Measurements from ENCODE around the gene PRSS33. TPM values are rescaled to one million over a fixed set of nuclear protein-coding genes. Genes with fewer than 3 reads are reported as not detected.

PRSS33 gene
- total and polyA plus RNA-seq, 8 donors = not detected

GRCh38 chr16:2792940-2793339, 5.6 kb upstream of the PRSS33 start:
- Histone ChIP-seq H3K27me3 (peaks cover 0 to 55% (median 3%) of the 10 kb centered on the region in 3 donors), H3K4me3 (no peak overlapping the region), H3K9me3 (no peaks in the 10 kb centered on the region), H3K36me3 (no peaks in the 10 kb centered on the region), H3K27ac (no peak overlapping the region), H3K4me1 (peaks cover 0 to 30% (median 3%) of the 10 kb centered on the region in 4 donors)
- intact Hi-C loops (cut with DNase I; ENCODE audit: low total_unique reads) = no loop called here
- 87 to 93% (median 93%) methylated on average over 10 of the region's 10 CpGs for WGBS, 5 donors
- TF ChIP-seq CTCF (IDR thresholded peaks at IDR 0.05) (no peak), POLR2AphosphoS5 (IDR thresholded peaks at IDR 0.05) (no peak), EP300 (IDR thresholded peaks at IDR 0.05) (no peak), POLR2A (IDR thresholded peaks at IDR 0.05) (no peak)
- DNase-seq = no peak

GRCh38 chr16:2791174-2791573, 3.8 kb upstream of the PRSS33 start:
- Histone ChIP-seq H3K36me3 (no peaks in the 10 kb centered on the region), H3K4me3 (no peak overlapping the region), H3K27ac (no peak overlapping the region), H3K27me3 (peaks cover 3 to 71% (median 14%) of the 10 kb centered on the region in 3 donors), H3K9me3 (no peaks in the 10 kb centered on the region), H3K4me1 (peaks cover 0 to 26% (median 4%) of the 10 kb centered on the region in 4 donors)
- no peak for TF ChIP-seq POLR2AphosphoS5 (IDR thresholded peaks at IDR 0.05)
- no peak for TF ChIP-seq CTCF (IDR thresholded peaks at IDR 0.05)
- no peak for TF ChIP-seq EP300 (IDR thresholded peaks at IDR 0.05)
- intact Hi-C loops (cut with DNase I; ENCODE audit: low total_unique reads) = no loop called here
- WGBS, 5 donors = 73 to 84% (median 80%) methylated on average over 8 of the region's 8 CpGs
- no peak for DNase-seq

GRCh38 chr16:2790631-2791030, 3.3 kb upstream of the PRSS33 start:
- 81 to 97% (median 83%) methylated on average over 5 of the region's 5 CpGs for WGBS, 5 donors
- Histone ChIP-seq H3K27ac (no peak overlapping the region), H3K4me1 (peaks cover 3 to 24% (median 7%) of the 10 kb centered on the region in 4 donors), H3K27me3 (peaks cover 5 to 72% (median 20%) of the 10 kb centered on the region in 3 donors), H3K4me3 (no peak overlapping the region), H3K36me3 (no peaks in the 10 kb centered on the region), H3K9me3 (no peaks in the 10 kb centered on the region)
- no peak for DNase-seq
- TF ChIP-seq CTCF (IDR thresholded peaks at IDR 0.05) (no peak), POLR2A (IDR thresholded peaks at IDR 0.05) (no peak), EP300 (IDR thresholded peaks at IDR 0.05) (no peak), POLR2AphosphoS5 (IDR thresholded peaks at IDR 0.05) (no peak)
- intact Hi-C loops (cut with DNase I; ENCODE audit: low total_unique reads) = no loop called here

- no peak overlapping the region for H3K27ac ChIP-seq
- no peak for TF ChIP-seq POLR2A (IDR thresholded peaks at IDR 0.05)
- no peak for TF ChIP-seq POLR2AphosphoS5 (IDR thresholded peaks at IDR 0.05)
- TF ChIP-seq CTCF (IDR thresholded peaks at IDR 0.05) = no peak
- TF ChIP-seq EP300 (IDR thresholded peaks at IDR 0.05) = no peak
- no peak for DNase-seq
- peaks cover 12 to 25% (median 15%) of the 10 kb centered on the region in 4 donors for H3K4me1 ChIP-seq
- peaks cover 10 to 83% (median 33%) of the 10 kb centered on the region in 3 donors for H3K27me3 ChIP-seq
- intact Hi-C loops (cut with DNase I; ENCODE audit: low total_unique reads) = loop anchor here (10.0 kb wide), 1 partner anchor 77 kb away; no protein-coding TSS in a partner anchor
- H3K4me3 ChIP-seq = no peak overlapping the region
- WGBS, 5 donors = 34 to 62% (median 50%) methylated on average over 7 of the region's 7 CpGs
- H3K9me3 ChIP-seq = no peaks in the 10 kb centered on the region
- no peaks in the 10 kb centered on the region for H3K36me3 ChIP-seq
Observed at GRCh38 chr16:2787961-2788360, 601 bp upstream of the PRSS33 start.
